HG03045 (cell line): Measurements from ENCODE around the gene CHRNA9.

Experiments
- ATAC-seq: cut with Tn5 transposase; IDR thresholded peaks from one replicate; pipeline ENCODE4 v1.9.1; 2021; ENCODE audit warnings: mild to moderate bottlenecking, moderate library complexity; ENCODE audit not compliant: unreplicated experiment

The CHRNA9 gene

GRCh38 chr4:40308528-40309122 lies 26.5 kb upstream of the CHRNA9 start:
- no peak for ATAC-seq

GRCh38 chr4:40309250-40309774 lies 25.8 kb upstream of the CHRNA9 start:
- peak; percentile 34 for ATAC-seq

- ATAC-seq, result no peak
Observed at GRCh38 chr4:40310225-40310624, 24.9 kb upstream of the CHRNA9 start.

DNA sequence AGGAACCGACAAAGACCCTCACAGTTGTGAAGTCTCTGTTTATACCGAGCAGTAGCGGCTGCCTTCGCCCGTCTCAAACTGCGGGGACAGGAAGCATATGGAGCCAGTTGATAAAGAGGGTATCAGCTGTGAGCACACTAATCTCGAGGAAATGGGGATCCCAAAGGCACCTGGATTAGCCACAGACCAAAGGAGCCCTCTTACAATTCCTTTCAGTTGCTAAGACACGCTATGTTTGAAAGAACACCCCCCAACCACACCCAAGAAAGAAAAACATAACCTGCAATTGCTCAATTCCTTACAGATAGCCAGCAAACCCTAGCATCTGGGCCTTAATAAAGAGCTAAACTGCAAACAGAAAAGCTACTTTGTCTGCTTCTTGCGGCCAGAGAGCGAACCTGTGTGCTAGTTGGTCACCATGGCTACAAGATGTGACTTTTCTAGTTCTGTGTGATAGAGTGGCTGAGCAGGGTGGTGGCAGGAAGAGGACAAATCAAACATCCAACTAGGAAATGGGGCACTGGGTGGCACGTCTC lies 23.3 kb upstream of the CHRNA9 start:
- no peak for ATAC-seq

DNA sequence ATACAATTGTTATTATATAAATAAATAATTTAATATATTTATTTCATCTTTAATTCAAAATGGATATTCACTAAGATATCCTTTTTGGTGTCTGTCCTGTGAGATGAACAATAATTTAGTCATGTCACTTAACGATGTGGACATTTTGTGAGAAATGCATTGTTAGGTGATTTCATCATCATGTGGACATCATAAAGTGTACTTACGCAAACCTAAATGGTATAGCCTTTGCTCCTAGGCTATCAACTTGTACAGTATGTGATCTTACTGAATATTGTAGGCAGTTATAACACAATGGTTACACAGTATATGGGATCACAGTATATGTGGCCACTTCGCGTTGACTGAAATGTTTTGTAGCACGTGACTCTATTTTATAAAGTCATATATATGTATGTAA lies 20.2 kb upstream of the CHRNA9 start:
- ATAC-seq, result no peak

GRCh38 chr4:40316333-40316781 lies 18.8 kb upstream of the CHRNA9 start:
- no peak for ATAC-seq

DNA sequence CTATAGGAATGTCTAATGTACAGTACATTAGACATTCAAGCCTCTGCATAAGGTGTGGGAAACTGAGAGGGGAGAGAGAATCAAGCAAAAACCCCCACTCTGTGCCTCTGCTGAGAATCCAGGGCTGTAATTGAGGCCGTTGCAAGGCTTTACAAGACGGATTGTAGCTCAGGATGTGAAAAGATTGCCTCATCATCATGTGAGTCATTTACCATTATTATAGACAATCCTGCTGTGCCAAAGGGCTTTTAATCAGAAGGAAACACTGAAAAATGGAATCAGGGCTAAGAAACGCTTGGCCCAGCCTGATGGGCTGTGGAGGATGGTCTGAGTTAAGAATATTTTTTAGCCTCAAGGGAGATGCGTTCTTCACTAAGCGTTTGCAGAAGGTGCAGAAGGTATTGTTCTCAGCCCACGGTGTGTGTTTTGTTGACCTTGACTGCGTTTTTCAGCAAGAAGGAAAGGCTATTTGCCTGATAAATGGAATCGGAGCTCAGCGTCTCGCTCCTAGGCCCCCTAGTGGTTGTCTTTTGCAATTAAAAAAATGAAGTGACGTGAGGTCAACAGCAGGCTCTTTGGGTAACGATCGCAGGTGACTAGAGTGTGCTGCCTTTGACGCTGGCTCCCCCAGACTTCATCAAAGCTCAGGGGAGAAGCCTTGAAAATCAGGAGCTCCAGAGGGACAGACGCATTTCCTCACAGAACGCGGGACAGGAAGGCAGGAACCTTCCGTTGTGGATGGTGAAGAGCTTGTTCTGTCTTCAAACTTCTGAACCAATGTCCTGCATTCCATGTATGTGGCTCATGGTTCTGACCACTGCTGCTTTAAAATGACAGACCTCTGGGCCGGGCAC lies 18.1 kb upstream of the CHRNA9 start:
- ATAC-seq, result peak; percentile 65

- ATAC-seq, result no peak
Observed at GRCh38 chr4:40317916-40318658, 17.0 kb upstream of the CHRNA9 start.

GRCh38 chr4:40321574-40322275 lies 13.4 kb upstream of the CHRNA9 start:
- ATAC-seq, result no peak

DNA sequence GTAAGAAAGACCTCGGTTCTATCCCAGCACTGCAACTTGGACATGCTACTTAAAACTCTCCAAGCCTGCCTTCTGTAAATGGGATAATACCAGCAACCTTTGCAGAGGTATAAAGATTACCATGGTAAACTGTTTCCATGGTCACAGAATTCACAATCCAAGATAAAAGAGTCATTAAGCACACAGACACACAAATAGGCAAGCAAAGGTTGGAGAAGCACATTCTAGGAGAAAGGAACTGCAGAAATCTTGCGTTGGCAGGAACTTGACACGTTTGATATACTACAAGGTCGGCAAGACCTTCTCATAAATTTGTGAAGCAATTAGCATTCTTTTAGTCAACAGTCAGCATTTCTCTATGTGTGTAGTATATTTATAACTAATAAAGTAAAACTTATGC lies 12.3 kb upstream of the CHRNA9 start:
- no peak for ATAC-seq

- ATAC-seq, result no peak
Observed at GRCh38 chr4:40323866-40324265, 11.3 kb upstream of the CHRNA9 start.

DNA sequence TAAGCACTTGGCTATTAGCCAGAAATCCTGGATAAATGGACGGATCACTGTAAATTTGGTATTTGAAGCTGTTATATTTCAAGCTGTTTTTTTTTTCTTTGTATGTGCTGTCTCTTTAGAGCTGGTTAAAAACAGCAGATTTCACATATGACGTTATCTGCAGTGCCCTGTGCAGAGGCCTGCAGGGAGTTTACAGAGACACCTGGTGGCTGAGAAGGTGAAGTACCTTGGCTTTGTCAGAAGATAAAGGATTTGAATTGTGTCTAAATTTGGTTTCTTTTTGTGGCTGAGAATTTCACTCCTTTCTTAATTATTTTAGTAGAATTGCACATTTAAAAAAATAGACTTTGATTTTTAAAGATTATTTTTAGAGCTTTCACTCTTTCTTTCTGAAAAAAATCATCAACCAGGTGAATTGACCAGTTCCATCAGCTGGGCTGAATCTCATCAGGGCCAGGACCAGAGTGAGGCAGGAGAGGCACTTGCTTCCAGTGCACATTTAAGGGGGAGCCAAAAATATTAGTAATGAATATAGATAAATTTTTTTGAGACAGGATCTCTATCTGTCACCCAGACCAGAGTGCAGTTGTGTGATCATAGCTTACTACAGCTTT lies 9.6 kb upstream of the CHRNA9 start:
- peak; percentile 86 for ATAC-seq

GRCh38 chr4:40327340-40327739 lies 7.8 kb upstream of the CHRNA9 start:
- ATAC-seq, result no peak

DNA sequence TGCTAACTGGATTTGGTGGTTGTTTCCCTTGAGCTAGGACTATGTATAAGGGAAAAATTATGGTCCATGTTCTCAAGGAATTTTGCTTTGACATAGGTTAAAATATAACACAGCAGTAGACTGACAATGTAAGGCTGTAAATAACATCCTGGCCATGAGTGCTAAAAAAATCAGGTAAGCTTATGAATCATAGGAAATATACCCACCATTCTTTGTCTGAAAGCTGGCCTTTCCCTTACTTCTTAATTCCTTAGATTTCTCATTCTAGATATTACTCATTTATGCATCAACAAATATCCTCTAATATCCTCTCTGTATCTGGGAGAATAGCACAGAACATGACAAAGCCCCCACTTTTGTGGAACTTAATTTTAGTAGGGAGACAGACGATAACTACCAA lies 6.8 kb upstream of the CHRNA9 start:
- no peak for ATAC-seq

DNA sequence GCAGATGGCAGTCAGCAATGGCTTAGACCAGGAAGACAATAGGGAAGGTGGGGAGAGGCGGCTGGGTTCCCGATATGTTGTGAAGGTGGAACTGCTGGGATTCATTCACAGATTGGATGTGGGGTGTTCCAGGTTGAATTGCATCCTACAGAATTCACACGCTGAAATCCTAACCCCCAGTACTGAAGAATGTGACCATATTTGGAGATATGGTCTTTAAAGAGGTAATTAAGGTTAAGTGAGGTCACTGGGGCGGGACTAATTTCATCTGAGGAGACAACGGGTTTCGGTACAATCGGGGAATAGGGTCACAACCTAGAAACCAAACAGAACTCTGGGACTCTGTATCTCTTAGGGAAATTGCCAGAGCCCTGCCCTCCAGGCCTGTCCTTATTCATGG lies 5.3 kb upstream of the CHRNA9 start:
- ATAC-seq, result no peak

DNA sequence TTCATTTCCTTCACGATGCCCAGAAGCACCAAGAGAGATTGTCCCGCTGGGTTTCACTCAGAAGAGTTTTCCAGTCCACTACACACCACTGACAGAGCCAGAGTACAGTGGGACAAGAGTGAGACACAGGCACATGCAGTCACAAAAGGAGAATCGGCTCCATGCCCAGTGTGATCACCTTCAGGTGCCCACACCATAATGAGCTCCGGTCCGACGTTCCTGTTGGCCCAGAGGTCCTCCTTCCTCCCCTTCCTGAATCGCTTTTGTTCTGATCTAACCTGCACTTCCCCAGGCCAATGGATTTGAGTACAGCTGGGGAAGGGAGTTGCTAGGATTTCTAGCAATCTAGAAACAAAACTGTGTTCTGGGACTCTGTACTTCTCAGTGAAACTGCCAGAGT lies 4.6 kb upstream of the CHRNA9 start:
- ATAC-seq, result no peak

- ATAC-seq, result no peak
Observed at GRCh38 chr4:40331101-40331745, 3.9 kb upstream of the CHRNA9 start.

GRCh38 chr4:40331961-40332360 lies 3.2 kb upstream of the CHRNA9 start:
- no peak for ATAC-seq

DNA sequence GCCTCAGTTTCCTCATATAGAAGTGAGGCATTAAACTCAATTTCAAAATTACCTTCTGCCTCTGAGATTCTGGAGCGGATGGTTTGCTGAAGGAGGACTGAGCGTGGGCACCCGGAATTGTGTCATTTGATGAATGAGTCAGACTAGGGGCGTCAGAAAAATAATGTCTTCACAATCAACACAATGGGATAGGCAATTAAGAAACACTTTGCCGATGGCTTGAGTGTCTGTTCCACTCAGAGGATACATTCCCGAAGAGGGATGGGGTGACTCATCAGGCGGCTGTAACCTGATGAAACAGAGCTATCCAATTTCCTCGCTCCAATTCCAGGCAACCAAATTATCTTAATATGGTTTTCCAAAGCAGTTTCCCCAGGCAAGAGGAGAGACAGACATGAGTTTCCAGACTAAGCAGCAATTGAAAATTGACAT lies 1.2 kb upstream of the CHRNA9 start:
- ATAC-seq, result no peak

DNA sequence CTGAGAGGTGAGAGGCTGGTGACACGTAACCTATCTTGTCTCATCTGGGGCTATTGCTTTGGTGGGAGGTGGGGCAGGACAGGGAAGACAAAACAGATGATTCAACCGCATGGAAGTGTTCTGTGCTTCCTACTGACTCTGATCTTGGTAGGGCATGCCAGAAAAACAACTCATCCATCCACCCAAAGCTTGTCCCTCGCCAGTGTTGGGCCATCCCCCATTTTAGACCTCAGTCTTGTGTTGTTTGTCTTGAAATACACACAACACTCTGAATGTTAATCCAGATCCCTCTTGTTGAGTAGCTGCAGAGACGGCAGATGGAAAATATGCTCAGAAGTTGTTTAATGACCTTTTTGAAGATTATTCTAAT lies 377 bp downstream of the CHRNA9 start:
- no peak for ATAC-seq
